Activated naive CD4-positive, alpha-beta T cell treated with anti-CD3 and anti-CD28 coated beads, Interleukin-2, amount 10 ng/mL, durations not matched to agents 7 days and 5 days (primary cell): ENCODE data around the gene RIMS3.
"Not testable (repeated sequence)": the region's sequence is repeated elsewhere in the genome, so short reads cannot be mapped to it uniquely, and the experiment has no call there.

Experiments
- CTCF ChIA-PET: fragments of 350-600 bp; sonication (Branson Sonifier 250); formaldehyde crosslinking; loops from one replicate; lab custom pipeline; 2021; ENCODE audit warnings: antibody characterized with exemption; lab: Charles Lee
- DNase-seq: peaks from one replicate; pipeline ENCODE4 v3.0.0-alpha.2; 2020
- H3K27ac Mint-ChIP-seq: one replicate; pipeline ENCODE4 v1.8.0; 2021; ENCODE audit warnings: mild to moderate bottlenecking, moderate library complexity, mixed read lengths
- H3K27me3 Mint-ChIP-seq: one replicate; pipeline ENCODE4 v1.8.0; 2021; ENCODE audit warnings: mild to moderate bottlenecking, mixed read lengths
- H3K36me3 Mint-ChIP-seq: one replicate; pipeline ENCODE4 v1.8.0; 2021; ENCODE audit warnings: mixed read lengths
- H3K4me1 Mint-ChIP-seq: one replicate; pipeline ENCODE4 v1.8.0; 2021; ENCODE audit warnings: mixed read lengths
- H3K4me3 Mint-ChIP-seq: one replicate; pipeline ENCODE4 v1.8.0; 2021; ENCODE audit warnings: mild to moderate bottlenecking, moderate library complexity, mixed read lengths
- H3K9me3 Mint-ChIP-seq: one replicate; pipeline ENCODE4 v1.8.0; 2021; ENCODE audit warnings: mixed read lengths

RIMS3 gene

GRCh38 chr1:40638097-40639036 lies 27.1 kb downstream of the RIMS3 start:
- no peak overlapping the region for H3K4me3 Mint-ChIP-seq
- peaks cover 14% of the 10 kb centered on the region for H3K27me3 Mint-ChIP-seq
- peaks cover 1% of the 10 kb centered on the region for H3K36me3 Mint-ChIP-seq
- H3K9me3 Mint-ChIP-seq, result no peaks in the 10 kb centered on the region
- no peak overlapping the region for H3K27ac Mint-ChIP-seq
- DNase-seq, result no peak
- CTCF ChIA-PET, result no interaction called here
- peaks cover 7% of the 10 kb centered on the region for H3K4me1 Mint-ChIP-seq

- Mint-ChIP-seq H3K4me3 (no peak overlapping the region), H3K4me1 (peaks cover 7% of the 10 kb centered on the region), H3K36me3 (peaks cover 1% of the 10 kb centered on the region), H3K9me3 (no peaks in the 10 kb centered on the region), H3K27me3 (peaks cover 14% of the 10 kb centered on the region), H3K27ac (no peak overlapping the region)
- DNase-seq, result no peak
- CTCF ChIA-PET, result interaction anchor here (0.6 kb wide), 1 partner anchor 133 kb away, joined by 3 read pairs; no protein-coding TSS in a partner anchor
These were observed 27.9 kb downstream of the RIMS3 start for GRCh38 chr1:40637470-40638007.

GRCh38 chr1:40636777-40637176 lies 28.7 kb downstream of the RIMS3 start:
- H3K27me3 Mint-ChIP-seq, result peaks cover 14% of the 10 kb centered on the region
- no peak overlapping the region for H3K4me3 Mint-ChIP-seq
- H3K9me3 Mint-ChIP-seq, result no peaks in the 10 kb centered on the region
- peaks cover 1% of the 10 kb centered on the region for H3K36me3 Mint-ChIP-seq
- H3K27ac Mint-ChIP-seq, result no peak overlapping the region
- DNase-seq, result no peak
- peaks cover 7% of the 10 kb centered on the region for H3K4me1 Mint-ChIP-seq
- CTCF ChIA-PET, result interaction anchor here (0.6 kb wide), 1 partner anchor 134 kb away, joined by 3 read pairs; no protein-coding TSS in a partner anchor

- no peak overlapping the region for H3K27ac Mint-ChIP-seq
- H3K9me3 Mint-ChIP-seq, result no peaks in the 10 kb centered on the region
These were observed 29.6 kb downstream of the RIMS3 start for GRCh38 chr1:40635763-40636500.

GRCh38 chr1:40634901-40635655 lies 30.4 kb downstream of the RIMS3 start:
- Mint-ChIP-seq H3K27ac (no peak overlapping the region), H3K36me3 (peaks cover 1% of the 10 kb centered on the region), H3K27me3 (peaks cover 14% of the 10 kb centered on the region), H3K4me3 (no peak overlapping the region), H3K4me1 (peaks cover 8% of the 10 kb centered on the region), H3K9me3 (no peaks in the 10 kb centered on the region)
- no peak for DNase-seq
- CTCF ChIA-PET, result interaction anchor here (1.2 kb wide), 1 partner anchor 13 kb away, joined by 3 read pairs; no protein-coding TSS in a partner anchor

More at GRCh38 chr1:40635763-40636500, 29.6 kb downstream of the RIMS3 start:
- peaks cover 1% of the 10 kb centered on the region for H3K36me3 Mint-ChIP-seq
- H3K4me3 Mint-ChIP-seq, result no peak overlapping the region
- H3K4me1 Mint-ChIP-seq, result peaks cover 7% of the 10 kb centered on the region
- peaks cover 14% of the 10 kb centered on the region for H3K27me3 Mint-ChIP-seq
- no peak for DNase-seq
- CTCF ChIA-PET, result no interaction called here

GRCh38 chr1:40633931-40634376 lies 31.5 kb downstream of the RIMS3 start:
- CTCF ChIA-PET, result interaction anchor here (1.2 kb wide), 1 partner anchor 14 kb away, joined by 3 read pairs; no protein-coding TSS in a partner anchor
- H3K4me1 Mint-ChIP-seq, result peaks cover 19% of the 10 kb centered on the region
- H3K27ac Mint-ChIP-seq, result no peak overlapping the region

GRCh38 chr1:40633523-40633922 lies 32.0 kb downstream of the RIMS3 start:
- Mint-ChIP-seq H3K27me3 (peaks cover 5% of the 10 kb centered on the region), H3K4me3 (no peak overlapping the region), H3K36me3 (peaks cover 1% of the 10 kb centered on the region), H3K4me1 (peaks cover 24% of the 10 kb centered on the region), H3K9me3 (no peaks in the 10 kb centered on the region), H3K27ac (no peak overlapping the region)
- CTCF ChIA-PET, result interaction anchor here (1.2 kb wide), 1 partner anchor 15 kb away, joined by 3 read pairs; no protein-coding TSS in a partner anchor
- DNase-seq, result no peak

More at GRCh38 chr1:40633931-40634376, 31.5 kb downstream of the RIMS3 start:
- DNase-seq, result no peak
- Mint-ChIP-seq H3K36me3 (peaks cover 1% of the 10 kb centered on the region), H3K4me3 (no peak overlapping the region), H3K9me3 (no peaks in the 10 kb centered on the region), H3K27me3 (peaks cover 5% of the 10 kb centered on the region)

- peak overlapping the region; percentile 49 for H3K27ac Mint-ChIP-seq
- peak; percentile 40 for DNase-seq
- peaks cover 30% of the 10 kb centered on the region for H3K4me1 Mint-ChIP-seq
- H3K36me3 Mint-ChIP-seq, result peaks cover 1% of the 10 kb centered on the region
- no peak overlapping the region for H3K4me3 Mint-ChIP-seq
- no peaks in the 10 kb centered on the region for H3K9me3 Mint-ChIP-seq
- H3K27me3 Mint-ChIP-seq, result no peaks in the 10 kb centered on the region
- CTCF ChIA-PET, result interaction anchor here (0.9 to 1.8 kb wide), 5 partner anchors 32 to 219 kb away, joined by 3 to 6 read pairs (median 3); no protein-coding TSS in a partner anchor
These were observed 34.8 kb downstream of the RIMS3 start for GRCh38 chr1:40630488-40631223.

- not testable (repeated sequence) for H3K27me3 Mint-ChIP-seq, H3K9me3 Mint-ChIP-seq, H3K4me3 Mint-ChIP-seq, H3K36me3 Mint-ChIP-seq
- DNase-seq, result peak; percentile 46
- Mint-ChIP-seq H3K27ac (peak overlapping the region; percentile 83), H3K4me1 (peaks cover 30% of the 10 kb centered on the region)
- CTCF ChIA-PET, result interaction anchor here (0.6 to 1.2 kb wide), 4 partner anchors 18 to 220 kb away, joined by 3 read pairs; no protein-coding TSS in a partner anchor
These were observed 35.9 kb downstream of the RIMS3 start for GRCh38 chr1:40629546-40629945.

GRCh38 chr1:40628903-40629292 lies 36.6 kb downstream of the RIMS3 start:
- Mint-ChIP-seq H3K4me3 (no peak overlapping the region), H3K4me1 (peaks cover 29% of the 10 kb centered on the region), H3K27me3 (peaks cover 7% of the 10 kb centered on the region), H3K27ac (no peak overlapping the region), H3K9me3 (no peaks in the 10 kb centered on the region), H3K36me3 (no peaks in the 10 kb centered on the region)
- no peak for DNase-seq
- CTCF ChIA-PET, result interaction anchor here (0.6 to 0.8 kb wide), 2 partner anchors 19 to 116 kb away, joined by 3 read pairs; no protein-coding TSS in a partner anchor

GRCh38 chr1:40627987-40628902 lies 37.2 kb downstream of the RIMS3 start:
- no peaks in the 10 kb centered on the region for H3K36me3 Mint-ChIP-seq
- peaks cover 12% of the 10 kb centered on the region for H3K27me3 Mint-ChIP-seq
- H3K4me1 Mint-ChIP-seq, result peaks cover 27% of the 10 kb centered on the region
- H3K27ac Mint-ChIP-seq, result no peak overlapping the region
- no peak overlapping the region for H3K4me3 Mint-ChIP-seq
- CTCF ChIA-PET, result interaction anchor here (1.1 kb wide), 1 partner anchor 146 kb away, joined by 3 read pairs; no protein-coding TSS in a partner anchor
- DNase-seq, result no peak
- H3K9me3 Mint-ChIP-seq, result no peaks in the 10 kb centered on the region

- no peaks in the 10 kb centered on the region for H3K36me3 Mint-ChIP-seq
- H3K9me3 Mint-ChIP-seq, result no peaks in the 10 kb centered on the region
- CTCF ChIA-PET, result interaction anchor here (1.4 kb wide), 1 partner anchor 224 kb away, joined by 6 read pairs; no protein-coding TSS in a partner anchor
- no peak overlapping the region for H3K27ac Mint-ChIP-seq
- peaks cover 27% of the 10 kb centered on the region for H3K4me1 Mint-ChIP-seq
- H3K4me3 Mint-ChIP-seq, result no peak overlapping the region
- DNase-seq, result no peak
- peaks cover 29% of the 10 kb centered on the region for H3K27me3 Mint-ChIP-seq
These were observed 39.1 kb downstream of the RIMS3 start for GRCh38 chr1:40626383-40626770.
